GM23338 (cell line): ENCODE data around the gene GPR158. TPM values are rescaled to one million over a fixed set of nuclear protein-coding genes. Genes with fewer than 3 reads are reported as not detected.

Experiments
- ATAC-seq: fragments of 200-7000 bp; cut with Tn5 transposase; 3 replicates; pipeline ENCODE4 v1.9.1; 2020
- DNase-seq: peaks from one replicate; pipeline ENCODE4 v3.0.0-alpha.2; 2015; ENCODE audit warnings: low spot score
- H2AFZ ChIP-seq: fragments of 200-600 bp; sonication (generic); 2 replicates; pipeline ENCODE4 v1.8.0; 2016; ENCODE audit warnings: antibody characterized with exemption, mild to moderate bottlenecking, moderate library complexity
- H3F3A ChIP-seq: fragments of 200-600 bp; sonication (generic); replicated peaks from 2 replicates; pipeline ENCODE4 v1.8.0; 2017; ENCODE audit warnings: antibody characterized with exemption, mixed run types, low read depth
- H3K27ac ChIP-seq: fragments of 200-600 bp; sonication (generic); 2 replicates; pipeline ENCODE4 v1.6.1; 2016; ENCODE audit warnings: low read depth
- H3K27me3 ChIP-seq: fragments of 200-600 bp; sonication (generic); 2 replicates; pipeline ENCODE4 v1.8.0; 2016; ENCODE audit warnings: mild to moderate bottlenecking, mixed run types, moderate library complexity; ENCODE audit not compliant: insufficient read depth
- H3K36me3 ChIP-seq: fragments of 200-600 bp; sonication (generic); 2 replicates; pipeline ENCODE4 v1.8.0; 2016; ENCODE audit warnings: mild to moderate bottlenecking; ENCODE audit not compliant: insufficient read depth
- H3K4me1 ChIP-seq: fragments of 200-600 bp; sonication (generic); 2 replicates; pipeline ENCODE4 v1.8.0; 2016; ENCODE audit warnings: mild to moderate bottlenecking, moderate library complexity; ENCODE audit not compliant: insufficient read depth
- H3K4me2 ChIP-seq: fragments of 200-600 bp; sonication (generic); 2 replicates; pipeline ENCODE4 v1.7.1; 2017; ENCODE audit warnings: mixed run types
- H3K4me3 ChIP-seq: fragments of 200-600 bp; sonication (generic); 2 replicates; pipeline ENCODE4 v1.6.1; 2016; ENCODE audit warnings: mixed run types
- H3K79me2 ChIP-seq: fragments of 200-600 bp; sonication (generic); replicated peaks from 2 replicates; pipeline ENCODE4 v1.8.0; 2017; ENCODE audit warnings: mild to moderate bottlenecking; ENCODE audit not compliant: insufficient read depth
- H3K9me2 ChIP-seq: fragments of 200-600 bp; sonication (generic); 2 replicates; pipeline ENCODE4 v1.8.0; 2017; ENCODE audit not compliant: insufficient read depth
- H4K20me1 ChIP-seq: fragments of 200-600 bp; sonication (generic); replicated peaks from 2 replicates; pipeline ENCODE4 v1.8.0; 2017; ENCODE audit warnings: mild to moderate bottlenecking; ENCODE audit not compliant: insufficient read depth
- H3K27ac Mint-ChIP-seq: 2 replicates; pipeline ENCODE4 v1.8.0; 2020; ENCODE audit warnings: inconsistent platforms, mild to moderate bottlenecking, moderate library complexity, mixed read lengths
- H3K27me3 Mint-ChIP-seq: 3 replicates; pipeline ENCODE4 v1.8.0; 2022; ENCODE audit warnings: low read depth, mild to moderate bottlenecking, moderate library complexity, mixed read lengths, inconsistent platforms; ENCODE audit not compliant: insufficient read depth, poor library complexity
- H3K36me3 Mint-ChIP-seq: 3 replicates; pipeline ENCODE4 v1.8.0; 2021; ENCODE audit warnings: low read depth, mild to moderate bottlenecking, inconsistent platforms, moderate library complexity, mixed read lengths
- H3K4me1 Mint-ChIP-seq: 3 replicates; pipeline ENCODE4 v1.8.0; 2020; ENCODE audit warnings: mild to moderate bottlenecking, inconsistent platforms, mixed read lengths
- H3K4me3 Mint-ChIP-seq: 3 replicates; pipeline ENCODE4 v1.8.0; 2021; ENCODE audit warnings: moderate library complexity, mild to moderate bottlenecking, inconsistent platforms, mixed read lengths
- H3K9me3 Mint-ChIP-seq: 3 replicates; pipeline ENCODE4 v1.8.0; 2020; ENCODE audit warnings: moderate library complexity, mild to moderate bottlenecking, inconsistent platforms, mixed read lengths
- CREB1 ChIP-seq: fragments of 250-450 bp; sonication (Bioruptor Pico); IDR thresholded peaks from 2 replicates; pipeline ENCODE4 v1.5.0; 2020; ENCODE audit warnings: low read depth, mild to moderate bottlenecking, moderate library complexity
- CTCF ChIP-seq, 2 experiments: fragments of 200-600 bp in 1 of 2; sonication (generic) in 1 of 2; conservative IDR thresholded peaks; 2 replicates each; pipeline versions ENCODE4 v1.5.1 to v1.6.1; 2016 to 2017; ENCODE audit warnings: antibody characterized with exemption in 2 of 2, low read depth in 2 of 2, mild to moderate bottlenecking in 2 of 2, moderate library complexity in 1 of 2
- ETS1 ChIP-seq: IDR thresholded peaks from 2 replicates; pipeline ENCODE4 v1.6.1; 2016; ENCODE audit warnings: antibody characterized with exemption
- EZH2 ChIP-seq: fragments of 200-600 bp; sonication (generic); IDR thresholded peaks from one replicate; pipeline ENCODE4 v1.8.0; 2017; ENCODE audit warnings: antibody characterized with exemption, mild to moderate bottlenecking, low read depth; ENCODE audit not compliant: unreplicated experiment
- EZH2phosphoT487 ChIP-seq: fragments of 200-600 bp; sonication (generic); IDR thresholded peaks from one replicate; pipeline ENCODE4 v1.8.1; 2018; ENCODE audit warnings: antibody characterized with exemption; ENCODE audit not compliant: unreplicated experiment
- JUNB ChIP-seq: IDR thresholded peaks from one replicate; pipeline ENCODE4 v1.6.1; 2016; ENCODE audit warnings: antibody characterized with exemption; ENCODE audit not compliant: unreplicated experiment
- NANOG ChIP-seq: IDR thresholded peaks from 2 replicates; pipeline ENCODE4 v1.6.1; 2016; ENCODE audit warnings: antibody characterized with exemption, borderline replicate concordance
- POLR2AphosphoS5 ChIP-seq: IDR thresholded peaks from 2 replicates; pipeline ENCODE4 v1.6.1; 2016; ENCODE audit warnings: antibody characterized with exemption, low read depth
- REST ChIP-seq: IDR thresholded peaks from one replicate; pipeline ENCODE4 v1.6.1; 2018; ENCODE audit warnings: antibody characterized with exemption; ENCODE audit not compliant: unreplicated experiment
- STAT1 ChIP-seq: IDR thresholded peaks from one replicate; pipeline ENCODE4 v1.6.1; 2016; ENCODE audit warnings: antibody characterized with exemption; ENCODE audit not compliant: unreplicated experiment
- ZNF114 ChIP-seq: fragments of 250-450 bp; sonication (Bioruptor Pico); IDR thresholded peaks from 2 replicates; pipeline ENCODE4 v1.5.0; 2020; ENCODE audit warnings: mild to moderate bottlenecking, moderate library complexity
- ZNF331 ChIP-seq: fragments of 250-450 bp; sonication (Bioruptor Pico); IDR thresholded peaks from 2 replicates; pipeline ENCODE4 v1.5.0; 2020; ENCODE audit warnings: low read depth, mild to moderate bottlenecking, moderate library complexity
- ZNF462 ChIP-seq: fragments of 250-450 bp; sonication (Bioruptor Pico); IDR thresholded peaks from 2 replicates; pipeline ENCODE4 v1.5.0; 2020; ENCODE audit warnings: mild to moderate bottlenecking, moderate library complexity
- polyA plus RNA-seq: library from polyadenylated mRNA; unstranded; fragments of >200 nt; fragmentation: Nextera tagmentation; extraction: Ambion mirVana; gene quantifications from 2 replicates; pipeline ENCODE4 v1.2.1, GENCODE V29; 2016
- total RNA-seq: library from RNA; depleted of rRNA; stranded (reverse); fragments of >200 nt; shearing (Covaris generic); gene quantifications from 2 replicates; pipeline ENCODE4 v1.2.3, GENCODE V29; 2014

The GPR158 gene
- total and polyA plus RNA-seq, 2 experiments from 2014 or later: 0.13 to 1.5 TPM

- TF ChIP-seq ZNF114 (CRISPR knock-in tag): no peak
- no peak for TF ChIP-seq ETS1
- TF ChIP-seq EZH2: no peak
- no peak for TF ChIP-seq EZH2phosphoT487
- TF ChIP-seq REST: no peak
- no peak for TF ChIP-seq NANOG
- no peak for TF ChIP-seq CREB1 (CRISPR knock-in tag)
- no peak for TF ChIP-seq STAT1
- TF ChIP-seq ZNF462 (CRISPR knock-in tag): no peak
- TF ChIP-seq JUNB: no peak
- no peak for TF ChIP-seq CTCF (conservative IDR thresholded peaks at IDR 0.05; ENCODE audit: low read depth in 2 of 2)
- TF ChIP-seq ZNF331 (CRISPR knock-in tag): no peak
- TF ChIP-seq POLR2AphosphoS5: no peak
- H3K27ac ChIP-seq: no peak overlapping the region
- no peaks in the 10 kb centered on the region for H3K27me3 ChIP-seq
- no peaks in the 10 kb centered on the region for H3K4me1 ChIP-seq
- no peaks in the 10 kb centered on the region for H3K9me2 ChIP-seq
- peaks cover 4% of the 10 kb centered on the region; the same call in 1 of the 3 replicates for H3K9me3 Mint-ChIP-seq
- ATAC-seq (no peak), DNase-seq (no peak)
- no peak overlapping the region for H2AFZ ChIP-seq
- peaks cover 2% of the 10 kb centered on the region for H3K4me1 Mint-ChIP-seq
- H4K20me1 ChIP-seq: no peaks in the 10 kb centered on the region
- H3K27ac Mint-ChIP-seq: no peak overlapping the region; the same call in 1 of the 2 replicates
- H3K36me3 Mint-ChIP-seq: peaks cover 4% of the 10 kb centered on the region; the same call in 2 of the 3 replicates
- H3F3A ChIP-seq: no peaks in the 10 kb centered on the region
- no peaks in the 10 kb centered on the region for H3K36me3 ChIP-seq
- no peak overlapping the region for H3K4me3 ChIP-seq
- H3K4me2 ChIP-seq: no peak overlapping the region
- no peak overlapping the region for H3K4me3 Mint-ChIP-seq
- peaks cover 3% of the 10 kb centered on the region for H3K27me3 Mint-ChIP-seq
- no peaks in the 10 kb centered on the region for H3K79me2 ChIP-seq
Observed at GRCh38 chr10:25481467-25481866, 306.7 kb downstream of the GPR158 start.
